NT2/D1 (cell line): ENCODE results near the gene P2RY6.

ENCODE experiments used
- SUZ12 ChIP-seq: IDR thresholded peaks from 2 replicates; pipeline ENCODE4 v1.6.1; 2011; ENCODE audit not compliant: insufficient read length, insufficient read depth; ENCODE audit errors: extremely low read depth
- ZNF274 ChIP-seq: IDR thresholded peaks from 2 replicates; pipeline ENCODE4 v1.6.1; 2011; ENCODE audit warnings: mild to moderate bottlenecking, low read depth, low read length

DNA sequence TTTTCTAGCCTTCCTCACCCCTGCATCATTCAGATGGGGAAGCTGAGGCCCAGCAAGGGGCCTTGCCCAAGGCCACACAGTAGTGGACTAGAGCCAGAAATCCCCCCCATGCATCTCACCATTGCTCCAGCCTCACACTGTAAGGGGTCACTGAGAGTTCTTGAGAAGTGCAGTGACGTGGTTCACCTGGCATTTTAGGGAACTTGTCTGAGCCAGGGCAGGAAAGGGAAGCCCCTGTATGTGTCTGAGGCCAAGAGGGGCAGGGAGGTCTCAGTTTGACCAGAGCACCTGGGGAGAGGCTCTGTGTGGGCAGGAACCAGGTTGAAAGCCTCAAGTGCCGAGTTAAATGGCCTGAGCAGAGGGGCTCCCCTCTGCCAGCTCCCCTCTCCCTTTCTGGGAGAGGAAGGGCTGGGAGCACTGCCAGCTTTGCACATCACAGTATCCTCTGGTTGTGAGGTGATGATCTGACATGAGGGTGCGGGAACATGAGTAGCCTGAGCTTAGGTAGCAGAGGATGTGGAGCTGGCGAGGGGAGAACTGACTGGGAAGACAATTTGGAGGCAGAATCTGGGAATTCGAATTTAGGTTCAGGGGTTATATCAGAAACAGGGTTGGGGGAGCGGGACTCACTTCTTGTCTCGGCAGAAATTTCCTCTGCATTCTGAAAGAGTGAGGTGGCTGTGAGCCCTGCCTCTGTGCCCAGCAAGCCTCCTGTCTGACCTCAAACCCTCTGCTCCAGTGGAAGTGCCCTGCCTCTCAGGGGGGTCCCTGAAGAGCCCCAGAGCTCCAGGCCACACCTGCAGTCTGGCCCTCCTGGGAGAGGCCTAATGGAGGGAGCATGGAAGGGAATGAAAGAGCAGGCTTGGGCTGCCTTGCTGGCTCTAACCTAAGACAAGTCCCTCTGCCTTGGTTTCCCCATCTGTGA is 50.5 kb downstream of the P2RY6 start:
- TF ChIP-seq SUZ12 (no peak), ZNF274 (no peak)
